ENCODE data around the gene MAST1.
"Not testable (repeated sequence)": the region's sequence is repeated elsewhere in the genome, so short reads cannot be mapped to it uniquely, and the experiment has no call there.

Gene MAST1

GRCh38 chr19:12841094-12841493 lies 2.8 kb downstream of the MAST1 start:
- peak overlapping the region; percentile 43 to 58 for H3K4me3 ChIP-seq (ENCODE audit: low read depth in 1 of 2, low read length in 2 of 2)
- peaks cover 8 to 10% of the 10 kb centered on the region in 2 donors for H3K4me1 ChIP-seq (ENCODE audit: control insufficient read depth in 1 of 2, insufficient read depth in 2 of 2, low read length in 2 of 2)
- H3K9me3 ChIP-seq (ENCODE audit: control insufficient read depth in 1 of 2, low read length in 2 of 2) = no peaks in the 10 kb centered on the region
- H3K27me3 ChIP-seq (ENCODE audit: control insufficient read depth in 1 of 2, insufficient read depth in 2 of 2, low read length in 2 of 2) = peaks cover 61 to 69% of the 10 kb centered on the region in 2 donors
- H3K9ac ChIP-seq (ENCODE audit: low read depth in 1 of 2, low read length in 2 of 2) = no peak overlapping the region
- no peaks in the 10 kb centered on the region for H3K36me3 ChIP-seq (ENCODE audit: control insufficient read depth in 1 of 2, insufficient read depth in 2 of 2, low read length in 2 of 2)
- H3K27ac ChIP-seq (ENCODE audit: low read depth, low read length) = no peak overlapping the region

GRCh38 chr19:12842511-12842910 lies 4.2 kb downstream of the MAST1 start:
- no peaks in the 10 kb centered on the region for H3K36me3 ChIP-seq (ENCODE audit: control insufficient read depth in 1 of 2, insufficient read depth in 2 of 2, low read length in 2 of 2)
- no peaks in the 10 kb centered on the region for H3K9me3 ChIP-seq (ENCODE audit: control insufficient read depth in 1 of 2, low read length in 2 of 2)
- H3K27ac ChIP-seq (ENCODE audit: low read depth, low read length) = no peak overlapping the region
- H3K9ac ChIP-seq (ENCODE audit: low read depth in 1 of 2, low read length in 2 of 2) = no peak overlapping the region
- peaks cover 55 to 65% of the 10 kb centered on the region in 2 donors for H3K27me3 ChIP-seq (ENCODE audit: control insufficient read depth in 1 of 2, insufficient read depth in 2 of 2, low read length in 2 of 2)
- H3K4me1 ChIP-seq (ENCODE audit: control insufficient read depth in 1 of 2, insufficient read depth in 2 of 2, low read length in 2 of 2) = peaks cover 11 to 14% of the 10 kb centered on the region in 2 donors
- H3K4me3 ChIP-seq (ENCODE audit: low read depth in 1 of 2, low read length in 2 of 2) = no peak overlapping the region

GRCh38 chr19:12843328-12843727 lies 5.0 kb downstream of the MAST1 start:
- Histone ChIP-seq H3K4me1 (ENCODE audit: control insufficient read depth in 1 of 2, insufficient read depth in 2 of 2, low read length in 2 of 2) (peaks cover 11 to 19% of the 10 kb centered on the region in 2 donors), H3K27me3 (ENCODE audit: control insufficient read depth in 1 of 2, insufficient read depth in 2 of 2, low read length in 2 of 2) (peaks cover 48 to 59% of the 10 kb centered on the region in 2 donors)

GRCh38 chr19:12843999-12844732 lies 5.9 kb downstream of the MAST1 start:
- no peaks in the 10 kb centered on the region for H3K9me3 ChIP-seq (ENCODE audit: control insufficient read depth in 1 of 2, low read length in 2 of 2)
- H3K27me3 ChIP-seq (ENCODE audit: control insufficient read depth in 1 of 2, insufficient read depth in 2 of 2, low read length in 2 of 2) = peaks cover 43 to 53% of the 10 kb centered on the region in 2 donors
- H3K9ac ChIP-seq (ENCODE audit: low read depth in 1 of 2, low read length in 2 of 2) = no peak overlapping the region
- no peak overlapping the region for H3K27ac ChIP-seq (ENCODE audit: low read depth, low read length)
- peaks cover 11 to 14% of the 10 kb centered on the region in 2 donors for H3K4me1 ChIP-seq (ENCODE audit: control insufficient read depth in 1 of 2, insufficient read depth in 2 of 2, low read length in 2 of 2)
- H3K4me3 ChIP-seq (ENCODE audit: low read depth in 1 of 2, low read length in 2 of 2) = no peak overlapping the region
- no peaks in the 10 kb centered on the region for H3K36me3 ChIP-seq (ENCODE audit: control insufficient read depth in 1 of 2, insufficient read depth in 2 of 2, low read length in 2 of 2)

More at GRCh38 chr19:12843328-12843727, 5.0 kb downstream of the MAST1 start:
- H3K4me3 ChIP-seq (ENCODE audit: low read depth in 1 of 2, low read length in 2 of 2) = no peak overlapping the region
- H3K27ac ChIP-seq (ENCODE audit: low read depth, low read length) = no peak overlapping the region
- no peaks in the 10 kb centered on the region for H3K36me3 ChIP-seq (ENCODE audit: control insufficient read depth in 1 of 2, insufficient read depth in 2 of 2, low read length in 2 of 2)
- H3K9ac ChIP-seq (ENCODE audit: low read depth in 1 of 2, low read length in 2 of 2) = no peak overlapping the region
- no peaks in the 10 kb centered on the region for H3K9me3 ChIP-seq (ENCODE audit: control insufficient read depth in 1 of 2, low read length in 2 of 2)

- not testable (repeated sequence) for H3K9ac ChIP-seq (ENCODE audit: low read depth in 1 of 2, low read length in 2 of 2); H3K4me3 ChIP-seq (ENCODE audit: low read depth in 1 of 2, low read length in 2 of 2); H3K9me3 ChIP-seq (ENCODE audit: control insufficient read depth in 1 of 2, low read length in 2 of 2); H3K36me3 ChIP-seq (ENCODE audit: control insufficient read depth in 1 of 2, insufficient read depth in 2 of 2, low read length in 2 of 2); H3K4me1 ChIP-seq (ENCODE audit: control insufficient read depth in 1 of 2, insufficient read depth in 2 of 2, low read length in 2 of 2); H3K27ac ChIP-seq (ENCODE audit: low read depth, low read length)
- H3K27me3 ChIP-seq (ENCODE audit: control insufficient read depth in 1 of 2, insufficient read depth in 2 of 2, low read length in 2 of 2) = peaks cover 20 to 29% of the 10 kb centered on the region in 2 donors
These were observed 8.3 kb downstream of the MAST1 start for GRCh38 chr19:12846613-12847012.

- Histone ChIP-seq H3K27me3 (ENCODE audit: control insufficient read depth in 1 of 2, insufficient read depth in 2 of 2, low read length in 2 of 2) (peaks cover 13 to 22% of the 10 kb centered on the region in 2 donors), H3K9ac (ENCODE audit: low read depth in 1 of 2, low read length in 2 of 2) (peak overlapping the region; percentile 20 to 60), H3K4me3 (ENCODE audit: low read depth in 1 of 2, low read length in 2 of 2) (peak overlapping the region in 1 of 2 donors; percentile 54), H3K4me1 (ENCODE audit: control insufficient read depth in 1 of 2, insufficient read depth in 2 of 2, low read length in 2 of 2) (peaks cover 3 to 9% of the 10 kb centered on the region in 2 donors), H3K27ac (ENCODE audit: low read depth, low read length) (no peak overlapping the region), H3K36me3 (ENCODE audit: control insufficient read depth in 1 of 2, insufficient read depth in 2 of 2, low read length in 2 of 2) (no peaks in the 10 kb centered on the region), H3K9me3 (ENCODE audit: control insufficient read depth in 1 of 2, low read length in 2 of 2) (no peaks in the 10 kb centered on the region)
These were observed 9.1 kb downstream of the MAST1 start for GRCh38 chr19:12847159-12848139.

- Histone ChIP-seq H3K36me3 (ENCODE audit: control insufficient read depth in 1 of 2, insufficient read depth in 2 of 2, low read length in 2 of 2) (no peaks in the 10 kb centered on the region), H3K27ac (ENCODE audit: low read depth, low read length) (no peak overlapping the region)
These were observed 18.3 kb downstream of the MAST1 start for GRCh38 chr19:12856653-12857052.

GRCh38 chr19:12858041-12858928 lies 20.0 kb downstream of the MAST1 start:
- no peaks in the 10 kb centered on the region for H3K4me1 ChIP-seq (ENCODE audit: control insufficient read depth in 1 of 2, insufficient read depth in 2 of 2, low read length in 2 of 2)
- H3K27ac ChIP-seq (ENCODE audit: low read depth, low read length) = no peak overlapping the region
- H3K9me3 ChIP-seq (ENCODE audit: control insufficient read depth in 1 of 2, low read length in 2 of 2) = no peaks in the 10 kb centered on the region
- no peak overlapping the region for H3K9ac ChIP-seq (ENCODE audit: low read depth in 1 of 2, low read length in 2 of 2)
- H3K27me3 ChIP-seq (ENCODE audit: control insufficient read depth in 1 of 2, insufficient read depth in 2 of 2, low read length in 2 of 2) = no peaks in the 10 kb centered on the region
- no peak overlapping the region for H3K4me3 ChIP-seq (ENCODE audit: low read depth in 1 of 2, low read length in 2 of 2)
- H3K36me3 ChIP-seq (ENCODE audit: control insufficient read depth in 1 of 2, insufficient read depth in 2 of 2, low read length in 2 of 2) = no peaks in the 10 kb centered on the region

More at GRCh38 chr19:12856653-12857052, 18.3 kb downstream of the MAST1 start:
- Histone ChIP-seq H3K9ac (ENCODE audit: low read depth in 1 of 2, low read length in 2 of 2) (no peak overlapping the region), H3K4me1 (ENCODE audit: control insufficient read depth in 1 of 2, insufficient read depth in 2 of 2, low read length in 2 of 2) (no peaks in the 10 kb centered on the region), H3K9me3 (ENCODE audit: control insufficient read depth in 1 of 2, low read length in 2 of 2) (no peaks in the 10 kb centered on the region), H3K4me3 (ENCODE audit: low read depth in 1 of 2, low read length in 2 of 2) (no peak overlapping the region), H3K27me3 (ENCODE audit: control insufficient read depth in 1 of 2, insufficient read depth in 2 of 2, low read length in 2 of 2) (no peaks in the 10 kb centered on the region)

GRCh38 chr19:12859546-12859945 lies 21.2 kb downstream of the MAST1 start:
- Histone ChIP-seq H3K36me3 (ENCODE audit: control insufficient read depth in 1 of 2, insufficient read depth in 2 of 2, low read length in 2 of 2) (no peaks in the 10 kb centered on the region), H3K27ac (ENCODE audit: low read depth, low read length) (no peak overlapping the region), H3K4me1 (ENCODE audit: control insufficient read depth in 1 of 2, insufficient read depth in 2 of 2, low read length in 2 of 2) (no peaks in the 10 kb centered on the region), H3K27me3 (ENCODE audit: control insufficient read depth in 1 of 2, insufficient read depth in 2 of 2, low read length in 2 of 2) (no peaks in the 10 kb centered on the region), H3K9me3 (ENCODE audit: control insufficient read depth in 1 of 2, low read length in 2 of 2) (no peaks in the 10 kb centered on the region), H3K4me3 (ENCODE audit: low read depth in 1 of 2, low read length in 2 of 2) (no peak overlapping the region), H3K9ac (ENCODE audit: low read depth in 1 of 2, low read length in 2 of 2) (no peak overlapping the region)
